HG02973 (cell line): Measurements from ENCODE around the gene RAP1B.
A peak's percentile ranks its signal among the peaks of the same experiment; 100 is the strongest.

ENCODE experiments used
- ATAC-seq: cut with Tn5 transposase; IDR thresholded peaks from one replicate; pipeline ENCODE4 v1.9.1; 2021; ENCODE audit warnings: moderate library complexity; ENCODE audit not compliant: unreplicated experiment

Gene RAP1B

GRCh38 chr12:68611094-68611805 is 551 bp downstream of the RAP1B start:
- peak; percentile 3 for ATAC-seq

- no peak for ATAC-seq
Observed at GRCh38 chr12:68611806-68612160, 1.1 kb downstream of the RAP1B start.

GRCh38 chr12:68612202-68612601 is 1.5 kb downstream of the RAP1B start:
- ATAC-seq: no peak

- ATAC-seq: no peak
Observed at GRCh38 chr12:68612697-68613096, 2.0 kb downstream of the RAP1B start.

GRCh38 chr12:68613209-68613904 is 2.7 kb downstream of the RAP1B start:
- no peak for ATAC-seq

GRCh38 chr12:68614105-68614679 is 3.5 kb downstream of the RAP1B start:
- ATAC-seq: no peak

- no peak for ATAC-seq
Observed at GRCh38 chr12:68614769-68615168, 4.1 kb downstream of the RAP1B start.

- no peak for ATAC-seq
Observed at GRCh38 chr12:68617160-68617926, 6.6 kb downstream of the RAP1B start.

- ATAC-seq: no peak
Observed at GRCh38 chr12:68619541-68619940, 8.8 kb downstream of the RAP1B start.

- no peak for ATAC-seq
Observed at GRCh38 chr12:68620519-68621471, 10.1 kb downstream of the RAP1B start.

- ATAC-seq: no peak
Observed at GRCh38 chr12:68621472-68622081, 10.9 kb downstream of the RAP1B start.

GRCh38 chr12:68622250-68622649 is 11.6 kb downstream of the RAP1B start:
- ATAC-seq: no peak

- no peak for ATAC-seq
Observed at GRCh38 chr12:68623059-68623458, 12.4 kb downstream of the RAP1B start.

GRCh38 chr12:68623984-68624383 is 13.3 kb downstream of the RAP1B start:
- ATAC-seq: no peak

- ATAC-seq: no peak
Observed at GRCh38 chr12:68624933-68625332, 14.2 kb downstream of the RAP1B start.

GRCh38 chr12:68627673-68628319 is 17.1 kb downstream of the RAP1B start:
- ATAC-seq: no peak

- ATAC-seq: no peak
Observed at GRCh38 chr12:68628698-68629097, 18.0 kb downstream of the RAP1B start.

GRCh38 chr12:68630050-68630449 is 19.4 kb downstream of the RAP1B start:
- ATAC-seq: no peak

GRCh38 chr12:68630598-68630997 is 19.9 kb downstream of the RAP1B start:
- ATAC-seq: no peak

GRCh38 chr12:68631227-68631626 is 20.5 kb downstream of the RAP1B start:
- ATAC-seq: no peak
